Smooth muscle cell (in vitro differentiated cells): ENCODE measurements around the gene A4GALT. TPM values are rescaled to one million over a fixed set of nuclear protein-coding genes. Genes with fewer than 3 reads are reported as not detected.

Experiments used
- DNase-seq: peaks from one replicate; lab custom pipeline; 2025; ENCODE audit not compliant: unreplicated experiment; lab: John Stamatoyannopoulos, UW
- H2AFZ ChIP-seq: fragments of 200-600 bp; sonication (generic); 2 replicates; pipeline ENCODE4 v1.6.0; 2016; ENCODE audit warnings: antibody characterized with exemption, low read depth, mild to moderate bottlenecking
- H3F3A ChIP-seq: fragments of 200-600 bp; sonication (generic); 2 replicates; pipeline ENCODE4 v1.6.0; 2017; ENCODE audit warnings: antibody characterized with exemption, low read depth
- H3K27ac ChIP-seq: fragments of 200-600 bp; sonication (generic); 2 replicates; pipeline ENCODE4 v1.5.1; 2016; ENCODE audit warnings: low read depth, mild to moderate bottlenecking
- H3K27me3 ChIP-seq: fragments of 200-600 bp; sonication (generic); 2 replicates; pipeline ENCODE4 v1.6.1; 2016; ENCODE audit warnings: low read depth, mild to moderate bottlenecking
- H3K36me3 ChIP-seq: fragments of 200-600 bp; sonication (generic); 2 replicates; pipeline ENCODE4 v1.5.1; 2016; ENCODE audit warnings: low read depth
- H3K4me1 ChIP-seq: fragments of 200-600 bp; sonication (generic); 2 replicates; pipeline ENCODE4 v1.5.1; 2016; ENCODE audit warnings: low read depth
- H3K4me2 ChIP-seq: fragments of 200-600 bp; sonication (generic); 2 replicates; pipeline ENCODE4 v1.6.0; 2016; ENCODE audit warnings: mild to moderate bottlenecking
- H3K4me3 ChIP-seq: fragments of 200-600 bp; sonication (generic); 2 replicates; pipeline ENCODE4 v1.5.1; 2016; ENCODE audit warnings: mild to moderate bottlenecking
- H3K79me2 ChIP-seq: fragments of 200-600 bp; sonication (generic); 2 replicates; pipeline ENCODE4 v1.6.0; 2016; ENCODE audit warnings: low read depth, mild to moderate bottlenecking
- H3K9ac ChIP-seq: fragments of 200-600 bp; sonication (generic); 2 replicates; pipeline ENCODE4 v1.6.0; 2016; ENCODE audit warnings: low read depth
- H3K9me3 ChIP-seq: fragments of 200-600 bp; sonication (generic); replicated peaks from 2 replicates; pipeline ENCODE4 v1.5.1; 2016; ENCODE audit warnings: low read depth
- H4K20me1 ChIP-seq: fragments of 200-600 bp; sonication (generic); 2 replicates; pipeline ENCODE4 v1.6.0; 2016; ENCODE audit warnings: low read depth
- CTCF ChIP-seq: fragments of 200-600 bp; sonication (generic); IDR thresholded peaks from 2 replicates; pipeline ENCODE4 v1.5.1; 2017; ENCODE audit warnings: borderline replicate concordance, mild to moderate bottlenecking, antibody characterized with exemption; ENCODE audit not compliant: insufficient read depth, poor library complexity, severe bottlenecking
- WGBS: methylation state at CpG from one replicate; pipeline ENCODE4 v1.1.7; 2016; ENCODE audit warnings: low lambda C conversion rate; 5-methylcytosine and 5-hydroxymethylcytosine counted together
- polyA plus RNA-seq: library from polyadenylated mRNA; unstranded; fragments of >200 nt; fragmentation: Nextera tagmentation; extraction: Ambion mirVana; gene quantifications from 2 replicates; pipeline ENCODE4 v1.2.1, GENCODE V29; 2016
- total RNA-seq: library from RNA; depleted of rRNA; stranded (reverse); fragments of >200 nt; gene quantifications from 2 replicates; pipeline ENCODE4 v1.2.3, GENCODE V29; 2014

The A4GALT gene
- total and polyA plus RNA-seq, 2 experiments from 2014 or later = 0.99 to 1.6 TPM

GRCh38 chr22:42747701-42748513 is 27.2 kb upstream of the A4GALT start:
- H3K9me3 ChIP-seq = no peaks in the 10 kb centered on the region
- H3K27me3 ChIP-seq = no peaks in the 10 kb centered on the region
- H3K4me1 ChIP-seq = peaks cover 21% of the 10 kb centered on the region
- H3K79me2 ChIP-seq = no peaks in the 10 kb centered on the region
- peak overlapping the region; percentile 98 for H3K27ac ChIP-seq
- H2AFZ ChIP-seq = peak overlapping the region; percentile 84
- WGBS = 30% methylated on average over 14 of the region's 14 CpGs
- H3K4me3 ChIP-seq = no peak overlapping the region
- H4K20me1 ChIP-seq = no peaks in the 10 kb centered on the region
- no peak for TF ChIP-seq CTCF
- H3K9ac ChIP-seq = peak overlapping the region; percentile 50
- H3K4me2 ChIP-seq = peak overlapping the region; percentile 78
- peaks cover 10% of the 10 kb centered on the region for H3F3A ChIP-seq
- no peaks in the 10 kb centered on the region for H3K36me3 ChIP-seq
- no peak for DNase-seq

GRCh38 chr22:42745118-42745517 is 24.4 kb upstream of the A4GALT start:
- no peaks in the 10 kb centered on the region for H3K36me3 ChIP-seq
- H3F3A ChIP-seq = peaks cover 10% of the 10 kb centered on the region
- H3K4me3 ChIP-seq = no peak overlapping the region
- WGBS = 34% methylated on average over 11 of the region's 11 CpGs
- peak overlapping the region; percentile 92 for H3K27ac ChIP-seq
- peak overlapping the region; percentile 14 for H3K4me2 ChIP-seq
- no peak for DNase-seq
- no peaks in the 10 kb centered on the region for H3K27me3 ChIP-seq
- H2AFZ ChIP-seq = no peak overlapping the region
- TF ChIP-seq CTCF = no peak
- no peaks in the 10 kb centered on the region for H3K79me2 ChIP-seq
- no peaks in the 10 kb centered on the region for H4K20me1 ChIP-seq
- no peaks in the 10 kb centered on the region for H3K9me3 ChIP-seq
- no peak overlapping the region for H3K9ac ChIP-seq
- H3K4me1 ChIP-seq = peaks cover 21% of the 10 kb centered on the region

GRCh38 chr22:42743501-42743991 is 22.9 kb upstream of the A4GALT start:
- Histone ChIP-seq H3K9me3 (no peaks in the 10 kb centered on the region), H3K79me2 (no peaks in the 10 kb centered on the region), H3K27ac (no peak overlapping the region), H3F3A (peaks cover 10% of the 10 kb centered on the region), H3K4me3 (no peak overlapping the region), H3K9ac (no peak overlapping the region), H3K36me3 (no peaks in the 10 kb centered on the region), H3K4me1 (peaks cover 11% of the 10 kb centered on the region), H2AFZ (no peak overlapping the region), H4K20me1 (no peaks in the 10 kb centered on the region), H3K4me2 (no peak overlapping the region), H3K27me3 (no peaks in the 10 kb centered on the region)
- no peak for DNase-seq
- no peak for TF ChIP-seq CTCF
- 86% methylated on average over 9 of the region's 9 CpGs for WGBS
